ENCODE measurements around the gene UTRN. TPM values are rescaled to one million over a fixed set of nuclear protein-coding genes. Genes with fewer than 3 reads are reported as not detected.

Gene UTRN
- total and polyA plus RNA-seq, 2 donors from 2014 or later, result 8.3 to 210 TPM

- FAIRE-seq (no peak), DNase-seq (no peak)
- peaks cover 0 to 3% (median 0%) of the 10 kb centered on the region in 3 donors for H3K4me1 ChIP-seq (ENCODE audit: control insufficient read depth in 2 of 3, insufficient read depth in 2 of 3, low read depth in 1 of 3, low read length in 3 of 3)
- H3K27me3 ChIP-seq (ENCODE audit: control insufficient read depth, insufficient read depth, low read length), result no peaks in the 10 kb centered on the region
- H3K4me3 ChIP-seq (ENCODE audit: low read length in 3 of 3), result no peak overlapping the region
- H3K9ac ChIP-seq (ENCODE audit: low read length in 3 of 3), result no peak overlapping the region
- peaks cover 0 to 6% (median 3%) of the 10 kb centered on the region in 3 donors for H3K36me3 ChIP-seq (ENCODE audit: control insufficient read depth in 2 of 3, insufficient read depth in 3 of 3, low read length in 3 of 3)
- no peak for TF ChIP-seq CTCF (IDR thresholded peaks at IDR 0.05; ENCODE audit: borderline replicate concordance, extremely low read depth, insufficient read depth)
- no peak overlapping the region for H3K27ac ChIP-seq (ENCODE audit: low read depth in 2 of 2, low read length in 2 of 2)
- no peaks in the 10 kb centered on the region for H3K9me3 ChIP-seq (ENCODE audit: control insufficient read depth in 2 of 3, insufficient read depth in 1 of 3, low read length in 3 of 3)
- intact Hi-C loops (cut with DNase I), result no loop called here
Observed at GRCh38 chr6:144295981-144296767, 11.0 kb downstream of the UTRN start.

- DNase-seq, result no peak
- Histone ChIP-seq H3K4me3 (ENCODE audit: low read length in 3 of 3) (no peak overlapping the region), H3K9ac (ENCODE audit: low read length in 3 of 3) (no peak overlapping the region), H3K4me1 (ENCODE audit: control insufficient read depth in 2 of 3, insufficient read depth in 2 of 3, low read depth in 1 of 3, low read length in 3 of 3) (peaks cover 0 to 3% (median 0%) of the 10 kb centered on the region in 3 donors), H3K9me3 (ENCODE audit: control insufficient read depth in 2 of 3, insufficient read depth in 1 of 3, low read length in 3 of 3) (no peaks in the 10 kb centered on the region), H3K36me3 (ENCODE audit: control insufficient read depth in 2 of 3, insufficient read depth in 3 of 3, low read length in 3 of 3) (peaks cover 0 to 6% (median 3%) of the 10 kb centered on the region in 3 donors), H3K27ac (ENCODE audit: low read depth in 2 of 2, low read length in 2 of 2) (no peak overlapping the region), H3K27me3 (ENCODE audit: control insufficient read depth, insufficient read depth, low read length) (no peaks in the 10 kb centered on the region)
- FAIRE-seq, result no peak
- TF ChIP-seq CTCF (IDR thresholded peaks at IDR 0.05; ENCODE audit: borderline replicate concordance, extremely low read depth, insufficient read depth), result no peak
- intact Hi-C loops (cut with DNase I), result no loop called here
Observed at GRCh38 chr6:144296973-144297372, 11.8 kb downstream of the UTRN start.

GRCh38 chr6:144297511-144298100 lies 12.5 kb downstream of the UTRN start:
- Histone ChIP-seq H3K9me3 (ENCODE audit: control insufficient read depth in 2 of 3, insufficient read depth in 1 of 3, low read length in 3 of 3) (no peaks in the 10 kb centered on the region), H3K4me3 (ENCODE audit: low read length in 3 of 3) (no peak overlapping the region), H3K9ac (ENCODE audit: low read length in 3 of 3) (no peak overlapping the region), H3K4me1 (ENCODE audit: control insufficient read depth in 2 of 3, insufficient read depth in 2 of 3, low read depth in 1 of 3, low read length in 3 of 3) (peaks cover 0 to 3% (median 0%) of the 10 kb centered on the region in 3 donors), H3K27me3 (ENCODE audit: control insufficient read depth, insufficient read depth, low read length) (no peaks in the 10 kb centered on the region), H3K36me3 (ENCODE audit: control insufficient read depth in 2 of 3, insufficient read depth in 3 of 3, low read length in 3 of 3) (peaks cover 0 to 6% (median 3%) of the 10 kb centered on the region in 3 donors), H3K27ac (ENCODE audit: low read depth in 2 of 2, low read length in 2 of 2) (no peak overlapping the region)
- FAIRE-seq (no peak), DNase-seq (no peak)
- intact Hi-C loops (cut with DNase I), result no loop called here
- TF ChIP-seq CTCF (IDR thresholded peaks at IDR 0.05; ENCODE audit: borderline replicate concordance, extremely low read depth, insufficient read depth), result no peak

Data from kidney (tissue), 14 donors.